GM12878 (cell line): ENCODE results near the gene RB1. TPM values are rescaled to one million over a fixed set of nuclear protein-coding genes. Genes with fewer than 3 reads are reported as not detected.

Experiments
- ATAC-seq: fragments of 200-7000 bp; cut with Tn5 transposase; 3 replicates; pipeline ENCODE4 v1.9.1; 2020; ENCODE audit warnings: mild to moderate bottlenecking, moderate library complexity
- BruUV-seq: library from RNA; stranded (reverse); fragments of 400-500 nt; replicated peaks from 2 replicates; lab custom pipeline; 2021; lab: Mats Ljungman, UMichigan
- CTCF ChIA-PET: fragments of 300-600 bp; sonication (Branson Sonifier 250); formaldehyde crosslinking; extraction: SDS; loops from one replicate; lab custom pipeline; 2021; ENCODE audit warnings: inconsistent platforms; lab: Yijun Ruan, JAX
- POLR2A ChIA-PET: fragments of 350-600 bp; formaldehyde crosslinking; extraction: SDS; loops from one replicate; lab custom pipeline; 2021; ENCODE audit warnings: inconsistent platforms; lab: Charles Lee
- RAD21 ChIA-PET: fragments of 300-600 bp; sonication (Branson Sonifier 250); formaldehyde crosslinking; loops from one replicate; lab custom pipeline; 2023; ENCODE audit warnings: antibody characterized with exemption; ENCODE audit not compliant: unreplicated experiment; lab: Charles Lee
- SMC1A ChIA-PET: fragments of 300-600 bp; sonication (Branson Sonifier 250); formaldehyde crosslinking; loops from one replicate; lab custom pipeline; 2023; ENCODE audit not compliant: unreplicated experiment, uncharacterized antibody; lab: Charles Lee
- DNase-seq: peaks from one replicate; pipeline ENCODE4 v3.0.0-alpha.2; 2011; ENCODE audit warnings: low read depth, low spot score
- FAIRE-seq: peaks from 3 replicates; lab custom pipeline; 2011; peaks lifted over from hg19 to GRCh38; lab: Jason Lieb, UNC
- H2AFZ ChIP-seq: 2 replicates; pipeline ENCODE4 v1.6.0; 2011; ENCODE audit warnings: low read depth, low read length, control low read depth; ENCODE audit not compliant: control insufficient read depth
- H3K27ac ChIP-seq: 2 replicates; pipeline ENCODE4 v1.5.1; 2011; ENCODE audit warnings: control low read depth; ENCODE audit not compliant: control insufficient read depth, insufficient read depth
- H3K27me3 ChIP-seq, 2 experiments: replicated peaks in 1 of 2; 2 replicates each; pipeline versions ENCODE4 v1.6.0 to v1.6.1; 2011; ENCODE audit warnings: low read length in 1 of 2; ENCODE audit not compliant: control insufficient read depth in 2 of 2, insufficient read depth in 2 of 2
- H3K36me3 ChIP-seq, 2 experiments: 2 replicates each; pipeline ENCODE4 v1.5.1; 2011; ENCODE audit warnings: low read length in 1 of 2; ENCODE audit not compliant: control insufficient read depth in 2 of 2, insufficient read depth in 2 of 2
- H3K4me1 ChIP-seq: 2 replicates; pipeline ENCODE4 v1.6.1; 2011; ENCODE audit warnings: mild to moderate bottlenecking, low read length, moderate library complexity, mixed read lengths; ENCODE audit not compliant: control insufficient read depth, insufficient read depth
- H3K4me2 ChIP-seq: 2 replicates; pipeline ENCODE4 v1.6.0; 2011; ENCODE audit warnings: control low read depth; ENCODE audit not compliant: control insufficient read depth, insufficient read depth
- H3K4me3 ChIP-seq: fragments of 200-600 bp; sonication (generic); 2 replicates; pipeline ENCODE4 v1.5.1; 2016
- H3K79me2 ChIP-seq: 2 replicates; pipeline ENCODE4 v1.6.0; 2011; ENCODE audit warnings: low read length; ENCODE audit not compliant: control insufficient read depth, insufficient read depth
- H3K9ac ChIP-seq: 2 replicates; pipeline ENCODE4 v1.8.0; 2011; ENCODE audit warnings: low read length, control low read depth, mixed read lengths; ENCODE audit not compliant: control insufficient read depth, insufficient read depth
- H3K9me3 ChIP-seq: replicated peaks from 3 replicates; pipeline ENCODE4 v1.5.1; 2011; ENCODE audit warnings: mild to moderate bottlenecking, low read length; ENCODE audit not compliant: control insufficient read depth, insufficient read depth
- H4K20me1 ChIP-seq: 2 replicates; pipeline ENCODE4 v1.6.0; 2011; ENCODE audit not compliant: control insufficient read depth, insufficient read depth
- BACH1 ChIP-seq: fragments of 450-650 bp; IDR thresholded peaks from 2 replicates; pipeline ENCODE4 v1.6.1; 2017; ENCODE audit warnings: mild to moderate bottlenecking, borderline replicate concordance
- IKZF1 ChIP-seq: fragments of 450-650 bp; conservative IDR thresholded peaks from 2 replicates; pipeline ENCODE4 v1.6.1; 2017; ENCODE audit warnings: antibody characterized with exemption, mild to moderate bottlenecking
- MEF2A ChIP-seq: IDR thresholded peaks from 2 replicates; pipeline ENCODE4 v1.6.1; 2011; ENCODE audit warnings: low read depth, mild to moderate bottlenecking, low read length, moderate library complexity; ENCODE audit not compliant: insufficient read depth
- NFXL1 ChIP-seq: fragments of 450-650 bp; IDR thresholded peaks from 2 replicates; pipeline ENCODE4 v1.6.1; 2017; ENCODE audit warnings: antibody characterized with exemption, mild to moderate bottlenecking, borderline replicate concordance
- SMC3 ChIP-seq: IDR thresholded peaks from 2 replicates; pipeline ENCODE4 v1.6.1; 2011; ENCODE audit warnings: low read length, improper control_type of control experiment, borderline replicate concordance
- STAT1 ChIP-seq: fragments of 450-650 bp; conservative IDR thresholded peaks from 2 replicates; pipeline ENCODE4 v1.6.1; 2014; ENCODE audit warnings: antibody characterized with exemption, mild to moderate bottlenecking
- TCF3 ChIP-seq: IDR thresholded peaks from 2 replicates; pipeline ENCODE4 v1.6.1; 2012; ENCODE audit warnings: low read depth, mild to moderate bottlenecking, low read length, borderline replicate concordance; ENCODE audit not compliant: insufficient read depth
- WGBS: methylation state at CpG from one replicate; pipeline ENCODE4 v1.1.6; 2016; ENCODE audit warnings: low lambda C conversion rate; ENCODE audit not compliant: insufficient replicate concordance, insufficient coverage; ENCODE audit errors: missing lambda C conversion rate; 5-methylcytosine and 5-hydroxymethylcytosine counted together
- in situ Hi-C: fragments of 300-500 bp; cut with MboI; formaldehyde crosslinking; loops from 9 replicates; pipeline ENCODE4 v1.14.3; 2018; ENCODE audit warnings: mixed read lengths
- intact Hi-C: fragments of 100-400 bp; cut with micrococcal nuclease; formaldehyde crosslinking; loops from one replicate; pipeline ENCODE4 v1.14.2; 2022; ENCODE audit not compliant: unreplicated experiment
- polyA plus RNA-seq, 11 experiments: library from polyadenylated mRNA; depleted of rRNA in 4 of 11; unstranded in 6 of 11; stranded (reverse) in 5 of 11; fragments of >200 nt; fragmentation: Nextera tagmentation in 4 of 11; fragmentation: Illumina TruSeq in 1 of 11; extraction: Ambion mirVana in 4 of 11; extraction: Trizol in 1 of 11; gene quantifications; 1 replicate in 1 of 11; 2 replicates in 10 of 11; pipeline versions ENCODE4 v1.2.1 to v1.2.3, GENCODE V29; 2011 to 2016; ENCODE audit warnings: inconsistent platforms in 2 of 11, missing spikeins in 2 of 11, low read depth in 1 of 11
- total RNA-seq, 4 experiments: library from RNA; depleted of rRNA in 3 of 4; stranded (reverse); fragments of >200 nt in 3 of 4; fragmentation: Illumina TruSeq in 1 of 4; extraction: Trizol in 1 of 4; gene quantifications; 2 replicates each; pipeline versions ENCODE4 v1.2.1 to v1.2.3, GENCODE V29; 2013 to 2021
- TF ChIP-seq, protein P1 (sequence below): fragments of 450-650 bp; IDR thresholded peaks from 2 replicates; pipeline ENCODE4 v1.6.1; 2017; ENCODE audit warnings: antibody characterized with exemption, mild to moderate bottlenecking, moderate library complexity
- TF ChIP-seq, protein P2 (sequence below): fragments of 450-650 bp; IDR thresholded peaks from 2 replicates; pipeline ENCODE4 v1.6.1; 2017; ENCODE audit warnings: mild to moderate bottlenecking, low read depth, inconsistent platforms; ENCODE audit not compliant: poor library complexity, severe bottlenecking
- TF ChIP-seq, protein P3 (sequence below), 3 experiments: IDR thresholded peaks in 2 of 3; conservative IDR thresholded peaks in 1 of 3; 2 replicates each; pipeline ENCODE4 v1.5.1; 2011; ENCODE audit warnings: low read depth in 3 of 3, low read length in 3 of 3, mild to moderate bottlenecking in 3 of 3, control low read depth in 2 of 3, moderate library complexity in 2 of 3, inconsistent platforms in 1 of 3, mixed read lengths in 1 of 3; ENCODE audit not compliant: control insufficient read depth in 2 of 3, insufficient read depth in 1 of 3; ENCODE audit errors: extremely low read depth in 1 of 3

RB1 gene
- total and polyA plus RNA-seq, 10 of the 15 experiments (the other 5 are each of a cell fraction or from before 2014, with no cell fraction given), result 2.8 to 45.0 (median 8.3) TPM

DNA sequence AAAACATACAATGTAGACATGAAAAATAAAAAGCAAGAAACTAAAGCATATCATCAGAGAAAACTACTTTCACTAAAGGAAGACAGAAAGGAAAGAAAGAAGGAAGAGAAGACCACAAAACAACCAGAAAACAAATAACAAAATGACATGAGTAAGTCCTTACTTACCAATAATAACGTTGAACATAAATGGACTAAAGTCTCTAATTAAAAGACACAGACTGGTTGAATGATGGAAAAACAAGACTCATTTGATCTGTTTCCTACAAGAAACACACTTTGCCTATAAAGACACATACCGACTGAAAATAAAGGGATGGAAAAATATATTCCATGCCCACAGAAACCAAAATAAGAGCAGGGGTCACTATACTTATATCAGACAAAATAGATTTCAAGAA is 46.0 kb downstream of the RB1 start:
- H3K36me3 ChIP-seq, result no peaks in the 10 kb centered on the region; a peak in 2 of 4 replicates
- H3K4me3 ChIP-seq, result no peak overlapping the region
- no peaks in the 10 kb centered on the region for H3K27me3 ChIP-seq
- ChIA-PET RAD21 (no interaction called here), SMC1A (no interaction called here), CTCF (no interaction called here), POLR2A (no interaction called here)
- no peak for FAIRE-seq
- no peak for DNase-seq
- peaks cover 6% of the 10 kb centered on the region; the same call in 2 of the 3 replicates for H3K9me3 ChIP-seq
- TF ChIP-seq, protein P1, sequence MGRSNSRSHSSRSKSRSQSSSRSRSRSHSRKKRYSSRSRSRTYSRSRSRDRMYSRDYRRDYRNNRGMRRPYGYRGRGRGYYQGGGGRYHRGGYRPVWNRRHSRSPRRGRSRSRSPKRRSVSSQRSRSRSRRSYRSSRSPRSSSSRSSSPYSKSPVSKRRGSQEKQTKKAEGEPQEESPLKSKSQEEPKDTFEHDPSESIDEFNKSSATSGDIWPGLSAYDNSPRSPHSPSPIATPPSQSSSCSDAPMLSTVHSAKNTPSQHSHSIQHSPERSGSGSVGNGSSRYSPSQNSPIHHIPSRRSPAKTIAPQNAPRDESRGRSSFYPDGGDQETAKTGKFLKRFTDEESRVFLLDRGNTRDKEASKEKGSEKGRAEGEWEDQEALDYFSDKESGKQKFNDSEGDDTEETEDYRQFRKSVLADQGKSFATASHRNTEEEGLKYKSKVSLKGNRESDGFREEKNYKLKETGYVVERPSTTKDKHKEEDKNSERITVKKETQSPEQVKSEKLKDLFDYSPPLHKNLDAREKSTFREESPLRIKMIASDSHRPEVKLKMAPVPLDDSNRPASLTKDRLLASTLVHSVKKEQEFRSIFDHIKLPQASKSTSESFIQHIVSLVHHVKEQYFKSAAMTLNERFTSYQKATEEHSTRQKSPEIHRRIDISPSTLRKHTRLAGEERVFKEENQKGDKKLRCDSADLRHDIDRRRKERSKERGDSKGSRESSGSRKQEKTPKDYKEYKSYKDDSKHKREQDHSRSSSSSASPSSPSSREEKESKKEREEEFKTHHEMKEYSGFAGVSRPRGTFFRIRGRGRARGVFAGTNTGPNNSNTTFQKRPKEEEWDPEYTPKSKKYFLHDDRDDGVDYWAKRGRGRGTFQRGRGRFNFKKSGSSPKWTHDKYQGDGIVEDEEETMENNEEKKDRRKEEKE, result no peak
- H4K20me1 ChIP-seq, result no peaks in the 10 kb centered on the region
- H3K9ac ChIP-seq, result no peak overlapping the region
- BruUV-seq, result no TSS peak
- no peak overlapping the region for H2AFZ ChIP-seq
- H3K4me1 ChIP-seq, result no peaks in the 10 kb centered on the region
- intact Hi-C loops, result no loop called here
- in situ Hi-C loops, result no loop called here
- H3K79me2 ChIP-seq, result no peaks in the 10 kb centered on the region
- no peak for ATAC-seq
- WGBS, result 100% methylated on average over 2 of the region's 2 CpGs
- H3K4me2 ChIP-seq, result no peak overlapping the region
- no peak overlapping the region for H3K27ac ChIP-seq

DNA sequence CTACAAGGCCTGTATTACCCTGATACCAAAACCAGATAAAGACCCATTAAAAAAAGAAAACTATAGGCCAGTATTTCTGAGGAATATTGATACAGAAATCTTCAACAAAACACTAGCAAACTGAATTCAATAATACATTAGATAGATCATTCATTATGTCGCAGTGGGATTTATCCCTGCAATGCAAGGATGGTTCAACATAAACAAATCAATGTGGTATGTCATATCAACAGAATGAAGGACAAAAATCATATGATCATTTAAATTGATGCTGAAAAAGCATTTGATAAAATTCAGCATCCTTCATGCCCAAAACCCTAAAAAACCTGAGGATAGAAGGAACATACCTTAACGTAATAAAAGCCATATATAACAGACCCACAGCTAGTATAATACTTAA is 50.0 kb downstream of the RB1 start:
- H3K27ac ChIP-seq, result no peak overlapping the region
- no peaks in the 10 kb centered on the region for H4K20me1 ChIP-seq
- H3K9ac ChIP-seq, result no peak overlapping the region
- ChIA-PET RAD21 (no interaction called here), SMC1A (interaction anchor here (0.9 kb wide), 1 partner anchor 42 kb away, joined by 3 read pairs; no protein-coding TSS in a partner anchor), CTCF (interaction anchor here (0.9 kb wide), 1 partner anchor 414 kb away, joined by 3 read pairs; no protein-coding TSS in a partner anchor), POLR2A (no interaction called here)
- WGBS, result 100% methylated on average over 2 of the region's 2 CpGs
- intact Hi-C loops (no loop called here), in situ Hi-C loops (no loop called here)
- no peaks in the 10 kb centered on the region for H3K4me1 ChIP-seq
- no peak for FAIRE-seq
- BruUV-seq, result no TSS peak
- H3K9me3 ChIP-seq, result peaks cover 7% of the 10 kb centered on the region; the same call in 2 of the 3 replicates
- no peak overlapping the region for H3K4me3 ChIP-seq
- H2AFZ ChIP-seq, result no peak overlapping the region
- ATAC-seq, result no peak
- H3K4me2 ChIP-seq, result no peak overlapping the region
- no peaks in the 10 kb centered on the region; a peak in 2 of 4 replicates for H3K36me3 ChIP-seq
- H3K27me3 ChIP-seq, result no peaks in the 10 kb centered on the region
- no peaks in the 10 kb centered on the region for H3K79me2 ChIP-seq
- DNase-seq, result no peak
- TF ChIP-seq, protein P2, sequence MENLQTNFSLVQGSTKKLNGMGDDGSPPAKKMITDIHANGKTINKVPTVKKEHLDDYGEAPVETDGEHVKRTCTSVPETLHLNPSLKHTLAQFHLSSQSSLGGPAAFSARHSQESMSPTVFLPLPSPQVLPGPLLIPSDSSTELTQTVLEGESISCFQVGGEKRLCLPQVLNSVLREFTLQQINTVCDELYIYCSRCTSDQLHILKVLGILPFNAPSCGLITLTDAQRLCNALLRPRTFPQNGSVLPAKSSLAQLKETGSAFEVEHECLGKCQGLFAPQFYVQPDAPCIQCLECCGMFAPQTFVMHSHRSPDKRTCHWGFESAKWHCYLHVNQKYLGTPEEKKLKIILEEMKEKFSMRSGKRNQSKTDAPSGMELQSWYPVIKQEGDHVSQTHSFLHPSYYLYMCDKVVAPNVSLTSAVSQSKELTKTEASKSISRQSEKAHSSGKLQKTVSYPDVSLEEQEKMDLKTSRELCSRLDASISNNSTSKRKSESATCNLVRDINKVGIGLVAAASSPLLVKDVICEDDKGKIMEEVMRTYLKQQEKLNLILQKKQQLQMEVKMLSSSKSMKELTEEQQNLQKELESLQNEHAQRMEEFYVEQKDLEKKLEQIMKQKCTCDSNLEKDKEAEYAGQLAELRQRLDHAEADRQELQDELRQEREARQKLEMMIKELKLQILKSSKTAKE, result no peak
- TF ChIP-seq, protein P3, sequence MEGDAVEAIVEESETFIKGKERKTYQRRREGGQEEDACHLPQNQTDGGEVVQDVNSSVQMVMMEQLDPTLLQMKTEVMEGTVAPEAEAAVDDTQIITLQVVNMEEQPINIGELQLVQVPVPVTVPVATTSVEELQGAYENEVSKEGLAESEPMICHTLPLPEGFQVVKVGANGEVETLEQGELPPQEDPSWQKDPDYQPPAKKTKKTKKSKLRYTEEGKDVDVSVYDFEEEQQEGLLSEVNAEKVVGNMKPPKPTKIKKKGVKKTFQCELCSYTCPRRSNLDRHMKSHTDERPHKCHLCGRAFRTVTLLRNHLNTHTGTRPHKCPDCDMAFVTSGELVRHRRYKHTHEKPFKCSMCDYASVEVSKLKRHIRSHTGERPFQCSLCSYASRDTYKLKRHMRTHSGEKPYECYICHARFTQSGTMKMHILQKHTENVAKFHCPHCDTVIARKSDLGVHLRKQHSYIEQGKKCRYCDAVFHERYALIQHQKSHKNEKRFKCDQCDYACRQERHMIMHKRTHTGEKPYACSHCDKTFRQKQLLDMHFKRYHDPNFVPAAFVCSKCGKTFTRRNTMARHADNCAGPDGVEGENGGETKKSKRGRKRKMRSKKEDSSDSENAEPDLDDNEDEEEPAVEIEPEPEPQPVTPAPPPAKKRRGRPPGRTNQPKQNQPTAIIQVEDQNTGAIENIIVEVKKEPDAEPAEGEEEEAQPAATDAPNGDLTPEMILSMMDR (IDR thresholded peaks at IDR 0.05 in 2 of 3, conservative IDR thresholded peaks at IDR 0.05 in 1 of 3; ENCODE audit: control insufficient read depth in 2 of 3, extremely low read depth in 1 of 3, insufficient read depth in 1 of 3, low read depth in 3 of 3, low read length in 3 of 3), result no peak
- no peak for TF ChIP-seq TCF3
- TF ChIP-seq STAT1, result no peak
- no peak for TF ChIP-seq SMC3
- no peak for TF ChIP-seq BACH1
- TF ChIP-seq NFXL1, result no peak
- TF ChIP-seq MEF2A, result no peak
- no peak for TF ChIP-seq IKZF1
